ENCODE measurements around the gene HACD3. TPM values are rescaled to one million over a fixed set of nuclear protein-coding genes. Genes with fewer than 3 reads are reported as not detected.
A peak's percentile ranks its signal among the peaks of the same experiment; 100 is the strongest.
"Not testable (repeated sequence)": the region's sequence is repeated elsewhere in the genome, so short reads cannot be mapped to it uniquely, and the experiment has no call there.

HACD3 gene
- polyA plus RNA-seq, 1 donor = 91.3 TPM

DNA sequence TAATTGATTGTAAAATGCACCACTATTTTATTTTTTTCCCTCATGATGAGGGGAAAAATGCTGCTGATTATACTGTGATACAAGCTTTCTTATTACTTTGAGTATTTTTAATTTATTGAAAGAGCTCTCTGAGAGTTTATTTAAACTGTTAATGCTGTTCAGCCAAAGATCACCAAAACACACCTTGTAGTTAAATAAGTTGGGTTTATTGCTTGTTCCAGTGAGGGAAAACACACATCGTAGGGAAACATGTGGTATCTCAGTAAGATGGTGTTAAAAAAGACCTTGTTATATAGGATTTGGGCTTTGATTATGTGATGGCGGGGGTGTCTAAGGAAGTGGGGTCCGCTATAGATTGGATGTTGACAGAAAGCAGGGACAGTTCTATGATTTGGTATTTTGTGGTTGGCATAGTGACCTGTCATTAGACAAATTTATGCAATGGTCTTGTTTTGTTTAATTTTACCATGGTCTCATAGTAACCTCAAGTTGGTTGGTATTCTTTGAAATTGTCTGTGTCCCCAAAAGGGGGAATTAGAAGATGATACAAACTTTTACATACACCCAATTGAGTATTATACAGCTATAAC lies 11.1 kb downstream of the HACD3 start:
- no peak overlapping the region for H3K4me3 ChIP-seq (ENCODE audit: low read length)
- H3K4me1 ChIP-seq (ENCODE audit: control insufficient read depth, insufficient read depth, low read length) = no peaks in the 10 kb centered on the region
- no peak overlapping the region for H3K27ac ChIP-seq (ENCODE audit: low read length)
- H3K9me3 ChIP-seq (ENCODE audit: control insufficient read depth, low read depth, low read length) = no peaks in the 10 kb centered on the region
- no peak for DNase-seq
- WGBS (ENCODE audit: insufficient coverage, low lambda C conversion rate) = no CpG with 5 or more reads among the region's 3 CpGs
- no peaks in the 10 kb centered on the region for H3K27me3 ChIP-seq (ENCODE audit: control insufficient read depth, insufficient read depth, low read length)
- H3K36me3 ChIP-seq (ENCODE audit: control insufficient read depth, insufficient read depth, low read length) = no peaks in the 10 kb centered on the region

DNA sequence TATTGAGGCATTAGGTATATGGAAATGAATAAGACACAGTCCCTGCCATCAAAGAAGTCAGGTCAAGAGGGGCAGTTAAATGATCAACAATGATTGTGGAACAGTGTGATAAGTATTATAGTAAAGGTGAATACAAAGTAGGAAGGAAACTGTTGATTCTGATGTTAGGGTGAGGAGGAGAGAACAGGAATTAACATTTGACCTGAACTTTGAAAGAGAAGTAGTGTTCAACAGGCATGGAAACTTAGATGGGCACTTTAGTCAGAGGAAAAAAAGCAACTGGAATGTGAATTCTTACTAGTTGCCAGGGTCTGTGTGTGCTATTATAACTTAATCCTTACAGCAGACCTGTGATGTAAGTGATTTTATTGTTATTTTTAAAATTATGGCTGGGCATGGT lies 17.6 kb downstream of the HACD3 start:
- DNase-seq = no peak
- no peak overlapping the region for H3K27ac ChIP-seq (ENCODE audit: low read length)
- no peaks in the 10 kb centered on the region for H3K36me3 ChIP-seq (ENCODE audit: control insufficient read depth, insufficient read depth, low read length)
- H3K27me3 ChIP-seq (ENCODE audit: control insufficient read depth, insufficient read depth, low read length) = no peaks in the 10 kb centered on the region
- no peak overlapping the region for H3K4me3 ChIP-seq (ENCODE audit: low read length)
- H3K4me1 ChIP-seq (ENCODE audit: control insufficient read depth, insufficient read depth, low read length) = no peaks in the 10 kb centered on the region
- no peaks in the 10 kb centered on the region for H3K9me3 ChIP-seq (ENCODE audit: control insufficient read depth, low read depth, low read length)

DNA sequence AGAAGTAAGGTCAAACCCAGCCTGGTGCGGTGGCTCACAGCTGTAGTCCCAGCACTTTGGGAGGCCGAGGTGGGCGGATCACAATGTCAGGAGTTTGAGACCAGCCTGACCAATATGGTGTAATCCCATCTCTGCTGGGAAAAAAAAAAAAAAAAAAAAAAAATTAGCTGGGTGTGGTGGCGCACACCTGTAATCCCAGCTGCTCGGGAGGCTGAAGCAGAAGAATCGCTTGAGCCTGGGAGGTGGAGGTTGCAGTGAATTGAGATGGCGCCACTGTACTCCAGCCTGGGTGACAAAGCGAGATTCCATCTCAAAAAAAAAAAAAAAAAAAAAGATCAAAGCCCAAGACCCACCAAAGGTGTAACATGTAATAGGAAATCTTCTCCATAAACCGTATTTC lies 19.0 kb downstream of the HACD3 start:
- not testable (repeated sequence) for H3K36me3 ChIP-seq (ENCODE audit: control insufficient read depth, insufficient read depth, low read length); H3K27me3 ChIP-seq (ENCODE audit: control insufficient read depth, insufficient read depth, low read length); H3K4me3 ChIP-seq (ENCODE audit: low read length); H3K4me1 ChIP-seq (ENCODE audit: control insufficient read depth, insufficient read depth, low read length); H3K9me3 ChIP-seq (ENCODE audit: control insufficient read depth, low read depth, low read length); H3K27ac ChIP-seq (ENCODE audit: low read length); DNase-seq
- no CpG with 5 or more reads among the region's 9 CpGs for WGBS (ENCODE audit: insufficient coverage, low lambda C conversion rate)

DNA sequence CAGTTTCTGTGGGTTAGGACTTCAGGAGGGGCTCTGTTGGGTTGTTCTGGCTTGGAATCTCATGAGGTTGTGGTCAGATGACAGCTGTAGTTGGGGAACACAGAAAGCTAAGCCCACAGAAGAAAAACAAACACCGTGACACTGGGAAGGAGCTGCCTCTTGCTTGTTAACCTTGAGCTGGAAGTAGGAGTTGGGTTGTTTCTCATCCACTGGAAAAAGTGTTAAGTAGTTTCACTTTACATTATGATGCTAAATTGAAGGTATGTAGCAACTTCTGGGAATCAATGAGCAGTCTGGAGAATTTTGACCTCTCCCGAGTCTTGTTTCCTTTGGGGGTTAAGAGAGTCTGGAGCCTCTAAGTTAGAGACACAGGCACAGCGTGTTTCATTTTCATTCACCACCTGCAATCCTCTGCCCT lies 20.4 kb downstream of the HACD3 start:
- Histone ChIP-seq H3K9me3 (ENCODE audit: control insufficient read depth, low read depth, low read length) (no peaks in the 10 kb centered on the region), H3K27ac (ENCODE audit: low read length) (no peak overlapping the region), H3K27me3 (ENCODE audit: control insufficient read depth, insufficient read depth, low read length) (no peaks in the 10 kb centered on the region), H3K36me3 (ENCODE audit: control insufficient read depth, insufficient read depth, low read length) (peaks cover 17% of the 10 kb centered on the region), H3K4me3 (ENCODE audit: low read length) (no peak overlapping the region), H3K4me1 (ENCODE audit: control insufficient read depth, insufficient read depth, low read length) (no peaks in the 10 kb centered on the region)
- DNase-seq = peak in 1 of 2 donors; percentile 20
- no CpG with 5 or more reads among the region's 3 CpGs for WGBS (ENCODE audit: insufficient coverage, low lambda C conversion rate)

DNA sequence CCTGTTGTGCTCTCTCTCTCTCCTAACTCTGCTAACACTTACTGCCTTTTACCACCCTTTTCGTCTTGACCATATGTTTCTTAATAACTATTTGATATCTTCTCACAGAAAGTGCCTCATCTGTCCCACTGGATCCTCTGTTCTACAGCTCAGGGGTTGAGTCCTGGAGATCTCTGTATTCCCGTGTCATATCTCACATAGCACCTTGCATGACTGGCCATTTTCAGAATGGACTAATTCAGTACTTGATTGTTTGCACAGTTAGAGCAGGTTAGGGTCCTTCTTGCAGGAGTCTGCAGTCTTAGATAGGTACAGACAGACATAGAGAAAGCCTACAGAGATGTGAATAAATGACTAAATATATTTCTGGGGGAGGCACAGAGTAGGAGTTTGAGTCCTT lies 20.9 kb downstream of the HACD3 start:
- peaks cover 19% of the 10 kb centered on the region for H3K36me3 ChIP-seq (ENCODE audit: control insufficient read depth, insufficient read depth, low read length)
- no peak for DNase-seq
- no peaks in the 10 kb centered on the region for H3K4me1 ChIP-seq (ENCODE audit: control insufficient read depth, insufficient read depth, low read length)
- H3K4me3 ChIP-seq (ENCODE audit: low read length) = no peak overlapping the region
- H3K27me3 ChIP-seq (ENCODE audit: control insufficient read depth, insufficient read depth, low read length) = no peaks in the 10 kb centered on the region
- H3K9me3 ChIP-seq (ENCODE audit: control insufficient read depth, low read depth, low read length) = no peaks in the 10 kb centered on the region
- no peak overlapping the region for H3K27ac ChIP-seq (ENCODE audit: low read length)
- WGBS (ENCODE audit: insufficient coverage, low lambda C conversion rate) = 60% methylated on average over 1 of the region's 2 CpGs

DNA sequence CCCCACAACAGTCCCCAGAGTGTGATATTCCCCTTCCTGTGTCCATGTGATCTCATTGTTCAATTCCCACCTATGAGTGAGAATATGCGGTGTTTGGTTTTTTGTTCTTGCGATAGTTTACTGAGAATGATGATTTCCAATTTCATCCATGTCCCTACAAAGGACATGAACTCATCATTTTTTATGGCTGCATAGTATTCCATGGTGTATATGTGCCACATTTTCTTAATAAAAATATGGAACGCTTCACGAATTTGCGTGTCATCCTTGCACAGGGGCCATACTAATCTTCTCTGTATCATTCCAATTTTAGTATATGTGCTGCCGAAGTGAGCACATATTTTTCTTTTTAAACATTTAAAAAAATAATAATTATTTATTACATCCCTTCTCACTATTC lies 22.6 kb downstream of the HACD3 start:
- 92% methylated on average over 4 of the region's 6 CpGs for WGBS (ENCODE audit: insufficient coverage, low lambda C conversion rate)

DNA sequence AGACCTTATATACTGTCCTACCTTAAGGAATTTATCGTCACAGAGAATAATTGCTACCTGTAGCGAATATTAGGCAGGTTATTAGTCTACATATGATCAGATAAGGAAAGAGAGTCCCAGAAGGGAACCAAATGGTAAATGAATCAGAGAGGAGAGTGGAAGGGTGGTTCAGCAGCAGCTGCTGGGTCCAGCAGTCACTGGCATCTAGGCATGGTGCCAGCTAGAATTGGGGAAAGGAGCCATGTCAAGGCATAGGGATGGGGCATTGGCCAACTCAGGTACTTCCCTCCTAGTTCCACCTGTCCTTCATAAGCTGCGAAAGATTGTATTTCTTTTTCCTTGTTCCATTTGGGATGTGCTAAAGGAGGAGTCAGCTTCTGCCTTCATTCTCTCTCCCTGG lies 23.4 kb downstream of the HACD3 start:
- DNase-seq = no peak
- H3K4me1 ChIP-seq (ENCODE audit: control insufficient read depth, insufficient read depth, low read length) = no peaks in the 10 kb centered on the region
- no CpG with 5 or more reads among the region's 3 CpGs for WGBS (ENCODE audit: insufficient coverage, low lambda C conversion rate)
- no peaks in the 10 kb centered on the region for H3K9me3 ChIP-seq (ENCODE audit: control insufficient read depth, low read depth, low read length)
- H3K36me3 ChIP-seq (ENCODE audit: control insufficient read depth, insufficient read depth, low read length) = peaks cover 35% of the 10 kb centered on the region
- H3K27ac ChIP-seq (ENCODE audit: low read length) = no peak overlapping the region
- no peaks in the 10 kb centered on the region for H3K27me3 ChIP-seq (ENCODE audit: control insufficient read depth, insufficient read depth, low read length)
- no peak overlapping the region for H3K4me3 ChIP-seq (ENCODE audit: low read length)

More for the DNA sequence above, 22.6 kb downstream of the HACD3 start:
- not testable (repeated sequence) for H3K4me3 ChIP-seq (ENCODE audit: low read length); H3K4me1 ChIP-seq (ENCODE audit: control insufficient read depth, insufficient read depth, low read length); DNase-seq; H3K9me3 ChIP-seq (ENCODE audit: control insufficient read depth, low read depth, low read length); H3K27me3 ChIP-seq (ENCODE audit: control insufficient read depth, insufficient read depth, low read length); H3K27ac ChIP-seq (ENCODE audit: low read length)
- H3K36me3 ChIP-seq (ENCODE audit: control insufficient read depth, insufficient read depth, low read length) = peaks cover 31% of the 10 kb centered on the region

DNA sequence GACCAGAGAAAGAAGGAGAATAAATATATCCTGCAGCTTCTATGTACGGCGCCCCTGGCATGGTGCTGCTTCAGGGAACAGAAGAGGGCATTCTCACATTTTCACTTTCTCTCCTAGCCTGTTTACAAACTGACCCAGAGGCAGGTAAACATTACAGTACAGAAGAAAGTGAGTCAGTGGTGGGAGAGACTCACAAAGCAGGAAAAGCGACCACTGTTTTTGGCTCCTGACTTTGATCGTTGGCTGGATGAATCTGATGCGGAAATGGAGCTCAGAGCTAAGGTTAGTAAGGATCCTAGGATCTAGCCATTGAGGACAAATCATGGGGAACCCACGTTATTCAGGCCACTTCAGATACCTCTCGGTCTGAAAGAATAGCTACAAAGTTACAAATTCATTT lies 26.4 kb downstream of the HACD3 start:
- Histone ChIP-seq H3K9me3 (ENCODE audit: control insufficient read depth, low read depth, low read length) (no peaks in the 10 kb centered on the region), H3K4me3 (ENCODE audit: low read length) (no peak overlapping the region), H3K27ac (ENCODE audit: low read length) (no peak overlapping the region), H3K36me3 (ENCODE audit: control insufficient read depth, insufficient read depth, low read length) (peaks cover 54% of the 10 kb centered on the region), H3K4me1 (ENCODE audit: control insufficient read depth, insufficient read depth, low read length) (no peaks in the 10 kb centered on the region), H3K27me3 (ENCODE audit: control insufficient read depth, insufficient read depth, low read length) (no peaks in the 10 kb centered on the region)
- 80% methylated on average over 1 of the region's 7 CpGs for WGBS (ENCODE audit: insufficient coverage, low lambda C conversion rate)
- DNase-seq = no peak

DNA sequence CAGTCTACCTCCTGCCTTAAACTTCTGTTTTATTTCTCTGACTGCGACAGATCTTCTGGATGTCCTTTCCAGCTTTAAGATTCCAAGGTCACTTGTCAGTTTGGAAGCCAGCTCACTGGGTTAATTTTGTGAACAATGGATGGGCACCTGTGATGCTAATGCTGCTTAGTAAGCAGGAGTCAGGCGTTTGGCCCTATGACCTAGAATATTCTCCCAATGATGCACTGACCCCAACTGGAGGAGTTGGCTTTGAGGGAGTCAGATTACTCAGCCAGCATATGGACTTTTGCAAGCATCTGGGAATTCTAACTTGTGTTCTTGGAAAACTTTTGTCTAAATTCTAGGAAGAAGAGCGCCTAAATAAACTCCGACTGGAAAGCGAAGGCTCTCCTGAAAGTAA lies 28.1 kb downstream of the HACD3 start:
- WGBS (ENCODE audit: insufficient coverage, low lambda C conversion rate) = 100% methylated on average over 2 of the region's 5 CpGs
- Histone ChIP-seq H3K27me3 (ENCODE audit: control insufficient read depth, insufficient read depth, low read length) (no peaks in the 10 kb centered on the region), H3K4me3 (ENCODE audit: low read length) (no peak overlapping the region), H3K9me3 (ENCODE audit: control insufficient read depth, low read depth, low read length) (no peaks in the 10 kb centered on the region), H3K27ac (ENCODE audit: low read length) (no peak overlapping the region), H3K4me1 (ENCODE audit: control insufficient read depth, insufficient read depth, low read length) (no peaks in the 10 kb centered on the region), H3K36me3 (ENCODE audit: control insufficient read depth, insufficient read depth, low read length) (peaks cover 66% of the 10 kb centered on the region)
- no peak for DNase-seq

DNA sequence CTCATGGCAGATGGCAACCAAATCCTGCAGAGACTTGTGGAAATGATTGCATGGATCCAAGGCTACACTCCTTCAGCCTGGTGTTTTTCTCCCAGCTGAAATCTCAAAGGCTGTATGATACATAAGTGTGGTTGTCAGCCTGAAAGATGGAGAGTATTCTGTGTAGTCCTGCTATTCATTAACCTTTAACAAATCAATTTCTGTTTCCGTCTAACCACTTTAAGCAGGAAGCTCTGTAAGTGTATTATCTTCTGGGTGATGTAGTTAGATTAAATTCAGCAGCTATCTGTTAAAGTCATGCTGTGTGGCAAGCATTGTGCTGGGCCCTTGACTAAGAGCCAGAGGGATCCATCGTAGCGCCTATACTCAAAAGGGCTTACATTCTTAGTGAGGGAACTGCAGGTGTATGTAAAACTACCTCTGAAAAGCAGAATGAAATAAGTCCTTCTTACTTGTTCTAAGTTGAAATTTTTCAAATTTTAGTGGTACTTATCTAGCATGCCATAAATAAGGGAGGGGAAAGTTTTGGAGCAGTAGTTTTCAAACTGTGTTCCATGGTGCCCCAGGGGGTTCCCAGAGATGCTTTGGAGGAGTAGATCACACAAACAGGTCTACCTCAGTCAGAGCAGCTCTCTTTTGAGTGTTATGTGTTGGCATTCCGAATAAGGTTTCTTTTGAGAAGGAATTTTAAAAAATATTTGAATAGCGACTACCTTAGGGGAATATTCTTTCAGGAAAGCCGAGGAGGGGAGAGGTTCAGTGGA lies 28.9 kb downstream of the HACD3 start:
- H3K27ac ChIP-seq (ENCODE audit: low read length) = no peak overlapping the region
- WGBS (ENCODE audit: insufficient coverage, low lambda C conversion rate) = 96% methylated on average over 4 of the region's 6 CpGs
- no peaks in the 10 kb centered on the region for H3K27me3 ChIP-seq (ENCODE audit: control insufficient read depth, insufficient read depth, low read length)
- H3K36me3 ChIP-seq (ENCODE audit: control insufficient read depth, insufficient read depth, low read length) = peaks cover 66% of the 10 kb centered on the region
- no peak for DNase-seq
- H3K9me3 ChIP-seq (ENCODE audit: control insufficient read depth, low read depth, low read length) = no peaks in the 10 kb centered on the region
- no peak overlapping the region for H3K4me3 ChIP-seq (ENCODE audit: low read length)
- H3K4me1 ChIP-seq (ENCODE audit: control insufficient read depth, insufficient read depth, low read length) = no peaks in the 10 kb centered on the region

DNA sequence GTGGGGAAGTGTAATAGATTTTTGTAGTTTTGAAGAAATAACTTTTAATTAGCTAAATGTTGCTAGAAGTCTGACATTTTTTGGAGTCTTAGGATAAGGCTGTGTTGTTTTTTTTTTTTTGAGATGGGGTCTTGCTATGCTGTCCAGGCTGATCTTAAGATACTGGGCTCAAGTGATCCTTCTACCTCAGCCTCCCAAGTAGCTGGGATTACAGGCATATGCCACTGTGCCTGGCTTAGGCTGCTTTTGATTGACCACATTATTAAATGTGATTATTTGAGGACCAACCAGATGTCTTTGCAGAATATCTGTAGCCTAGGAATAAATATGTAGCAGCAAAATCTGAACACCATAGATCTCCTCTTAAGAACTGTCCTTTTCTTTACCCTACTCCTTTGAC lies 29.7 kb downstream of the HACD3 start:
- H3K4me1 ChIP-seq (ENCODE audit: control insufficient read depth, insufficient read depth, low read length) = no peaks in the 10 kb centered on the region
- no peaks in the 10 kb centered on the region for H3K27me3 ChIP-seq (ENCODE audit: control insufficient read depth, insufficient read depth, low read length)
- no peak overlapping the region for H3K27ac ChIP-seq (ENCODE audit: low read length)
- no peak for DNase-seq
- H3K9me3 ChIP-seq (ENCODE audit: control insufficient read depth, low read depth, low read length) = no peaks in the 10 kb centered on the region
- H3K36me3 ChIP-seq (ENCODE audit: control insufficient read depth, insufficient read depth, low read length) = peaks cover 71% of the 10 kb centered on the region
- H3K4me3 ChIP-seq (ENCODE audit: low read length) = no peak overlapping the region

Measured in large intestine (tissue), 3 donors.